Astrocyte of the cerebellum (primary cell): Measurements from ENCODE around the gene FABP6.

Experiments used
- DNase-seq: peaks from one replicate; pipeline ENCODE4 v3.0.0-alpha.2; 2011; ENCODE audit warnings: low read depth
- H3K4me3 ChIP-seq: 2 replicates; pipeline ENCODE4 v1.5.1; 2011; ENCODE audit warnings: mild to moderate bottlenecking, low read depth, low read length, moderate library complexity
- in situ Hi-C: cut with HindIII; loops from 2 replicates; pipeline ENCODE4 v1.10.0; 2017; ENCODE audit warnings: low sequenced_read_pairs
- TF ChIP-seq, protein P1 (sequence below): IDR thresholded peaks from 2 replicates; pipeline ENCODE4 v1.5.1; 2012; ENCODE audit warnings: low read length, low read depth, moderate library complexity, mild to moderate bottlenecking; ENCODE audit errors: missing control alignments

Gene FABP6

GRCh38 chr5:160266044-160266443 is 36.7 kb downstream of the FABP6 start:
- TF ChIP-seq, protein P1, sequence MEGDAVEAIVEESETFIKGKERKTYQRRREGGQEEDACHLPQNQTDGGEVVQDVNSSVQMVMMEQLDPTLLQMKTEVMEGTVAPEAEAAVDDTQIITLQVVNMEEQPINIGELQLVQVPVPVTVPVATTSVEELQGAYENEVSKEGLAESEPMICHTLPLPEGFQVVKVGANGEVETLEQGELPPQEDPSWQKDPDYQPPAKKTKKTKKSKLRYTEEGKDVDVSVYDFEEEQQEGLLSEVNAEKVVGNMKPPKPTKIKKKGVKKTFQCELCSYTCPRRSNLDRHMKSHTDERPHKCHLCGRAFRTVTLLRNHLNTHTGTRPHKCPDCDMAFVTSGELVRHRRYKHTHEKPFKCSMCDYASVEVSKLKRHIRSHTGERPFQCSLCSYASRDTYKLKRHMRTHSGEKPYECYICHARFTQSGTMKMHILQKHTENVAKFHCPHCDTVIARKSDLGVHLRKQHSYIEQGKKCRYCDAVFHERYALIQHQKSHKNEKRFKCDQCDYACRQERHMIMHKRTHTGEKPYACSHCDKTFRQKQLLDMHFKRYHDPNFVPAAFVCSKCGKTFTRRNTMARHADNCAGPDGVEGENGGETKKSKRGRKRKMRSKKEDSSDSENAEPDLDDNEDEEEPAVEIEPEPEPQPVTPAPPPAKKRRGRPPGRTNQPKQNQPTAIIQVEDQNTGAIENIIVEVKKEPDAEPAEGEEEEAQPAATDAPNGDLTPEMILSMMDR = no peak
- no peak for DNase-seq
- H3K4me3 ChIP-seq = no peak overlapping the region
- in situ Hi-C loops = no loop called here

- TF ChIP-seq, protein P1 = peak; percentile 15
- no peak for DNase-seq
- H3K4me3 ChIP-seq = no peak overlapping the region
- in situ Hi-C loops = no loop called here
Measured at GRCh38 chr5:160266752-160267345, 37.5 kb downstream of the FABP6 start.

DNA sequence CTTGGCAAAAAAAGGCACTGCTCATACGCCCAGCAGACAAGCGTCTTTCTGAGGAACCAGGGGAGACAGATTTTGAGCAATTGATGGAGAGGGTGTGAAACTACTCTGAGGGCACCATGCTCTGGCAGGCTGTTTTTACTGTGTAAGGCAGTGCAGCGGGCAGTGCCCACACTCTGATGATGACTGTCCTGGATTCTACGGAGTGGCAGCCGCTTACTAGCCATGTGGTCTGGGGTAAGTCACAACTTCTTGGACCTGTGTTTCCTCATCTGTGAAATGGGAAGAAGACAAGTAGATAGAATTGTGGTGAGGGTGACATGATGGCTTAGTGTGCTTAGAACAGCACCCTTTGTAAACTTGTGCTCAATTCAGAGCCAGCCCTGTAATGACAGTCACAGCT is 38.8 kb downstream of the FABP6 start:
- in situ Hi-C loops = no loop called here
- DNase-seq = no peak
- TF ChIP-seq, protein P1 = no peak
- H3K4me3 ChIP-seq = no peak overlapping the region

DNA sequence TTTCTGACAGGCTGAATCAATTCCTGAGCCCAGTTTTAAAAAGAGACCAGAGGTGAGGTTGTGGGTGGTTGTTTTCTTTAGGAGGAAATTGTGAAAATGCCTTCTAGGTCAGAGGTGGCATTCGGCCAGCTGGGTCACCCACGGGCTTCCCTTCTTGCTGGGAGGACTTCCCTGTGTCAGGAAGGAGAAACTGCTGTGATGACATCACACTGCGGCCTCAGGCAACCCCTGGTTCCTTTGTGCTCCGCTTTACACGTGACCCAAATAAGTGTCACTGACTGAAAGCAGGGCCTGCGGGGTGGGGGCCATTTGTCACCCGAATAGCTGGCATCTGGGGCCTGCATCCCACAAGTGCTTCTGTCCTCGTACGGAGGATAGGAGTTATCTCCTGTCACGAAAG is 39.7 kb downstream of the FABP6 start:
- DNase-seq = peak; percentile 28
- TF ChIP-seq, protein P1 = no peak
- in situ Hi-C loops = no loop called here
- no peak overlapping the region for H3K4me3 ChIP-seq

DNA sequence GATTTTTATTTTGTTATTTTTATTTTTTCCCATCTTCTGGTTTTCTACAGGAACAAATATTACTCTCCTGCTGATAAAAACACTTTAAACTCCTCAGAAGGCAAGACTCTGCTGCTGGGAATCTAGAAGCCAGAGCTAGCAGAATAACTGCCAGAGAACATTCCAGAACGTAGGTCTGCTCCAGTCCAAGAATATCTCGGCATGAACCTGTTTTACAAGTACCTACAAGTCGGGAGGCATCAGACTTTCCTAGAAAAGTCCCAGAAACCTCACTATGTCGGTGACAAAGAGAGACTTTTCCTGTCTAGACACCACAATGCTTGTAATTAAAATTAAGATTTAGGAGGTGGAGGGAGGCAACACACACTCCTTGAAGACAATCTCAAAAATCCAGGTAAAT is 41.4 kb downstream of the FABP6 start:
- H3K4me3 ChIP-seq = no peak overlapping the region
- TF ChIP-seq, protein P1 = no peak
- in situ Hi-C loops = no loop called here
- DNase-seq = no peak

DNA sequence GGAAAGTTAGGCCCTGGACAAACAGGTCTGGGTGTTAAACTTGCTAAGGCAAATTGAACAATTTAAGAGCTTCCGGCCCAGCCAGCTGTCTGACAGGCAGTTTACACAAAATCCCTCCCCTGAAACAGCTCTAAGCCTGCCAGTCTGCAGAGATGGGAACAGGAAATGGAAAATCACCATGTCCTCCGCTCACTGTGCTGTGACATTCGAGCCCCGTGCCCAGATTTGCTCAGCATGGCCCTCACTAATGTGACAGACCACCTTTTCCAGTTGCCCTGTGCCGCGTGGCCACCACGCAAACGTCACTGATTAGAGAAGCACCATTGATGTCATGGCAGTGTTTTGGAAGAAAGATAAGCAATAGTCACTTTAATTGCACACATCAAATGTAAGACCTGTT is 42.1 kb downstream of the FABP6 start:
- in situ Hi-C loops = no loop called here
- DNase-seq = no peak
- TF ChIP-seq, protein P1 = no peak
- no peak overlapping the region for H3K4me3 ChIP-seq

- TF ChIP-seq, protein P1 = no peak
- in situ Hi-C loops = no loop called here
- no peak overlapping the region for H3K4me3 ChIP-seq
- no peak for DNase-seq
Measured at GRCh38 chr5:160271836-160272235, 42.5 kb downstream of the FABP6 start.
